ENCODE results near the gene ANGPT4.

GRCh38 chr20:843912-844311, 72.2 kb downstream of the ANGPT4 start:
- TF ChIP-seq, protein P1, sequence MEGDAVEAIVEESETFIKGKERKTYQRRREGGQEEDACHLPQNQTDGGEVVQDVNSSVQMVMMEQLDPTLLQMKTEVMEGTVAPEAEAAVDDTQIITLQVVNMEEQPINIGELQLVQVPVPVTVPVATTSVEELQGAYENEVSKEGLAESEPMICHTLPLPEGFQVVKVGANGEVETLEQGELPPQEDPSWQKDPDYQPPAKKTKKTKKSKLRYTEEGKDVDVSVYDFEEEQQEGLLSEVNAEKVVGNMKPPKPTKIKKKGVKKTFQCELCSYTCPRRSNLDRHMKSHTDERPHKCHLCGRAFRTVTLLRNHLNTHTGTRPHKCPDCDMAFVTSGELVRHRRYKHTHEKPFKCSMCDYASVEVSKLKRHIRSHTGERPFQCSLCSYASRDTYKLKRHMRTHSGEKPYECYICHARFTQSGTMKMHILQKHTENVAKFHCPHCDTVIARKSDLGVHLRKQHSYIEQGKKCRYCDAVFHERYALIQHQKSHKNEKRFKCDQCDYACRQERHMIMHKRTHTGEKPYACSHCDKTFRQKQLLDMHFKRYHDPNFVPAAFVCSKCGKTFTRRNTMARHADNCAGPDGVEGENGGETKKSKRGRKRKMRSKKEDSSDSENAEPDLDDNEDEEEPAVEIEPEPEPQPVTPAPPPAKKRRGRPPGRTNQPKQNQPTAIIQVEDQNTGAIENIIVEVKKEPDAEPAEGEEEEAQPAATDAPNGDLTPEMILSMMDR (IDR thresholded peaks at IDR 0.05): no peak
- no peak for TF ChIP-seq POLR2A (IDR thresholded peaks at IDR 0.05)
